Measurements from ENCODE around the gene TBC1D22B. TPM values are rescaled to one million over a fixed set of nuclear protein-coding genes. Genes with fewer than 3 reads are reported as not detected.

The TBC1D22B gene
- polyA plus RNA-seq, 3 donors = 3.9 to 5.0 (median 4.9) TPM

DNA sequence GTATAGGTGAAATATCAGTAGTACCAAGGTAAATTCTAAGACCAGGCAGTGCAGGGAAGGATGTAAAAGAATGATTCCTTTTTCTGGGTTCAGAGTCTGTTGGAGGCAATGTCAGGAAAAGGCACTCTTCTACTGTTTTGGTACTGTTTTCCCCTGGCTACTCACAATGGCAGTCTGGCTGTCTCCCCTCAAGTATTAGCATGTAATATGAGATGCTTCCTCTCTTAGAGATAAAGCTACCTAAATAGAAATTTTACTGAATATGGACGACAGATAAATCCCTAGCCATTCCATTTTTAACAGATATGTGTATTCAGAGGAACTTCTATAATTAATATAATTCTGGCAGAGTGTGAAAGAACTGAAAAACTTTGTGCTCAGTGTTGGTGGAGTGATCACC is 99.7 kb downstream of the TBC1D22B start:
- intact Hi-C loops (cut with micrococcal nuclease) = no loop called here
- Histone ChIP-seq H3K27me3 (ENCODE audit: control insufficient read depth in 2 of 2, insufficient read depth in 2 of 2, low read length in 2 of 2) (no peaks in the 10 kb centered on the region), H3K9ac (ENCODE audit: insufficient read depth, low read length, poor library complexity, severe bottlenecking) (no peak overlapping the region), H4K20me1 (ENCODE audit: insufficient read depth, low read length) (no peaks in the 10 kb centered on the region), H2AFZ (ENCODE audit: insufficient read depth, low read depth, low read length, poor library complexity, severe bottlenecking) (no peak overlapping the region), H3K79me2 (ENCODE audit: insufficient read depth, low read length) (peaks cover 40% of the 10 kb centered on the region), H3K4me1 (ENCODE audit: control insufficient read depth in 1 of 2, insufficient read depth in 2 of 2, low read length in 2 of 2) (peaks cover 11 to 15% of the 10 kb centered on the region in 2 donors), H3K27ac (ENCODE audit: low read depth in 1 of 2, low read length in 2 of 2) (no peak overlapping the region), H3K4me3 (replicated peaks in 1 of 3; ENCODE audit: low read depth in 2 of 3, low read length in 3 of 3) (no peak overlapping the region), H3K4me2 (replicated peaks; ENCODE audit: extremely low read depth, low read length, poor library complexity, severe bottlenecking) (no peak overlapping the region), H3K36me3 (replicated peaks in 1 of 2; ENCODE audit: control insufficient read depth in 1 of 2, insufficient read depth in 2 of 2, low read length in 2 of 2) (peaks cover 9 to 24% of the 10 kb centered on the region in 2 donors), H3K9me3 (replicated peaks in 1 of 2; ENCODE audit: control insufficient read depth in 1 of 2, insufficient read depth in 1 of 2, low read length in 2 of 2) (no peaks in the 10 kb centered on the region)
- Mint-ChIP-seq H3K4me3 (no peak overlapping the region), H3K27me3 (ENCODE audit: low read depth in 3 of 3) (peaks cover 8 to 20% (median 14%) of the 10 kb centered on the region in 3 donors), H3K4me1 (peaks cover 27% of the 10 kb centered on the region), H3K36me3 (peaks cover 16 to 20% of the 10 kb centered on the region in 2 donors), H3K9me3 (no peaks in the 10 kb centered on the region), H3K27ac (no peak overlapping the region)
- TF ChIP-seq, protein P1, sequence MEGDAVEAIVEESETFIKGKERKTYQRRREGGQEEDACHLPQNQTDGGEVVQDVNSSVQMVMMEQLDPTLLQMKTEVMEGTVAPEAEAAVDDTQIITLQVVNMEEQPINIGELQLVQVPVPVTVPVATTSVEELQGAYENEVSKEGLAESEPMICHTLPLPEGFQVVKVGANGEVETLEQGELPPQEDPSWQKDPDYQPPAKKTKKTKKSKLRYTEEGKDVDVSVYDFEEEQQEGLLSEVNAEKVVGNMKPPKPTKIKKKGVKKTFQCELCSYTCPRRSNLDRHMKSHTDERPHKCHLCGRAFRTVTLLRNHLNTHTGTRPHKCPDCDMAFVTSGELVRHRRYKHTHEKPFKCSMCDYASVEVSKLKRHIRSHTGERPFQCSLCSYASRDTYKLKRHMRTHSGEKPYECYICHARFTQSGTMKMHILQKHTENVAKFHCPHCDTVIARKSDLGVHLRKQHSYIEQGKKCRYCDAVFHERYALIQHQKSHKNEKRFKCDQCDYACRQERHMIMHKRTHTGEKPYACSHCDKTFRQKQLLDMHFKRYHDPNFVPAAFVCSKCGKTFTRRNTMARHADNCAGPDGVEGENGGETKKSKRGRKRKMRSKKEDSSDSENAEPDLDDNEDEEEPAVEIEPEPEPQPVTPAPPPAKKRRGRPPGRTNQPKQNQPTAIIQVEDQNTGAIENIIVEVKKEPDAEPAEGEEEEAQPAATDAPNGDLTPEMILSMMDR (IDR thresholded peaks at IDR 0.05) = no peak
- no peak for DNase-seq
- no CpG with 5 or more reads among the region's 1 CpG for WGBS (ENCODE audit: insufficient coverage)

DNA sequence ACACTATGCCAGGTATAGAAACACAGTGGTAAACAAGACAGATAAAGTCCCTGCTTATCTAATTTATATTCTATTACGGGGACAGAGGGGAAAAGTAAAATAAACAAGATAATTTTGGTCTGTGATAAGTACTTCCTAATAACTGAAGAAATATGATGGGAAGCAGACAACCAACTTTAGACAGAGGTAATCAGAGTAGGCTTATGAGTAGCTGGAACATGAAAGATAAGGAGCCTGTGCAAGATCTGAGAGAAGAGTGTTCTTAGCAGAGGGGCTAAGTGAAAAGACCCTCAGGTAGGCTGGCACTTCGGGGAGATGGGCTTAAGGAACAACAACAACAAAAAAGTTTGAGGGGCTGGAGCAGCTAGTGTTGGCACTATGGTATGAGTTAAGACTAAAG is 100.3 kb downstream of the TBC1D22B start:
- peaks cover 40% of the 10 kb centered on the region for H3K79me2 ChIP-seq (ENCODE audit: insufficient read depth, low read length)

More for the DNA sequence above, 100.3 kb downstream of the TBC1D22B start:
- no peaks in the 10 kb centered on the region for H4K20me1 ChIP-seq (ENCODE audit: insufficient read depth, low read length)
- H3K27ac ChIP-seq (ENCODE audit: low read depth in 1 of 2, low read length in 2 of 2) = no peak overlapping the region
- DNase-seq = no peak
- H3K9me3 ChIP-seq (replicated peaks in 1 of 2; ENCODE audit: control insufficient read depth in 1 of 2, insufficient read depth in 1 of 2, low read length in 2 of 2) = no peaks in the 10 kb centered on the region
- H3K27ac Mint-ChIP-seq = peak overlapping the region in 1 of 7 donors; percentile 15
- H3K4me1 ChIP-seq (ENCODE audit: control insufficient read depth in 1 of 2, insufficient read depth in 2 of 2, low read length in 2 of 2) = peaks cover 11 to 15% of the 10 kb centered on the region in 2 donors
- intact Hi-C loops (cut with micrococcal nuclease) = no loop called here
- H3K36me3 ChIP-seq (replicated peaks in 1 of 2; ENCODE audit: control insufficient read depth in 1 of 2, insufficient read depth in 2 of 2, low read length in 2 of 2) = peaks cover 12 to 29% of the 10 kb centered on the region in 2 donors
- H3K9ac ChIP-seq (ENCODE audit: insufficient read depth, low read length, poor library complexity, severe bottlenecking) = no peak overlapping the region
- no peaks in the 10 kb centered on the region for H3K9me3 Mint-ChIP-seq
- H3K27me3 Mint-ChIP-seq (ENCODE audit: low read depth in 3 of 3) = peaks cover 8 to 18% (median 11%) of the 10 kb centered on the region in 3 donors
- H3K36me3 Mint-ChIP-seq = peaks cover 22 to 25% of the 10 kb centered on the region in 2 donors
- H3K4me1 Mint-ChIP-seq = peaks cover 27% of the 10 kb centered on the region
- no peaks in the 10 kb centered on the region for H3K27me3 ChIP-seq (ENCODE audit: control insufficient read depth in 2 of 2, insufficient read depth in 2 of 2, low read length in 2 of 2)
- H3K4me3 Mint-ChIP-seq = no peak overlapping the region
- H2AFZ ChIP-seq (ENCODE audit: insufficient read depth, low read depth, low read length, poor library complexity, severe bottlenecking) = no peak overlapping the region
- no CpG with 5 or more reads among the region's 2 CpGs for WGBS (ENCODE audit: insufficient coverage)
- no peak overlapping the region for H3K4me3 ChIP-seq (replicated peaks in 1 of 3; ENCODE audit: low read depth in 2 of 3, low read length in 3 of 3)
- TF ChIP-seq, protein P1 (IDR thresholded peaks at IDR 0.05) = no peak
- H3K4me2 ChIP-seq (replicated peaks; ENCODE audit: extremely low read depth, low read length, poor library complexity, severe bottlenecking) = no peak overlapping the region
